Astrocyte of the spinal cord (primary cell): ENCODE results near the gene RDX.
A peak's percentile ranks its signal among the peaks of the same experiment; 100 is the strongest.

Experiments
- DNase-seq: peaks from one replicate; pipeline ENCODE4 v3.0.0; 2011; ENCODE audit warnings: low read depth, low spot score
- H3K4me3 ChIP-seq: 2 replicates; pipeline ENCODE4 v1.5.1; 2011; ENCODE audit warnings: low read depth, mild to moderate bottlenecking, low read length, moderate library complexity
- CTCF ChIP-seq: IDR thresholded peaks from 2 replicates; pipeline ENCODE4 v1.5.1; 2012; ENCODE audit warnings: low read depth, mild to moderate bottlenecking, low read length, inconsistent platforms
- in situ Hi-C: cut with HindIII; loops from 2 replicates; pipeline ENCODE4 v1.10.0; 2017; ENCODE audit warnings: low sequenced_read_pairs

RDX gene

DNA sequence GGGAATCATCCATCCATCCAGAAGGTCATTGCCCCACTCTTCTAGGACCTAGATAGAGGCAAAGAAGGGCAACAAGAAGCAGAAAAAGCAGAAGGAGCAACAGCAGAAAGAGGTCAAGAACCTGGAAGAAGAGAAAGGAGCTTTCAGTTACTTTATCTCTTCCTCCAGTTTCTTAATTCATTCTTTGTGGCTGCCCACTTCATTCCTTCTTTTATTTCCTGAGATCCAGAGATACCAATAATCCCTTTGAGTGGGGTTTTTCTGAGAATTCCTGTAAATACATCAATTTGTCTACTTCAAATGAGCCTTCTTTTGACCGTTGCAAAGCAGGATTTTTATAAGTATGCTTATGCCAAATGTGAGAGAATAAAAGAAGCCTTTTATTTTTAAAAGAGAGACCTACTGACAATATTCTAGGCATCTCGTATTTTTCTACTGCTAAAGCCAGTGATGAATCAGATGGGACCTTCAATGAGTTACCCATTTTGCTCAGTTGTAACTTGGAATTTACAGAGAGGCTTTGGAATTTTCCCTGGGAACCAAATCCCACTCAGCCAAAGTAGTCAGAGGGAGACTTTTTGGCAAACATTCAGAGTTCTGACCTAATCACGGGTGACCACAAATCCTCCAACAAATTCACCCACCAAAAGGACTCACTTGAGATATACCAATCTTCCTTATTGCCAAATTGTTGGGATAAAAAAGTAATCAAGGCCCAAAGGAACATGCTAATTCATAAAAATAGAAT lies 148.3 kb downstream of the RDX start:
- DNase-seq = peak; percentile 78

DNA sequence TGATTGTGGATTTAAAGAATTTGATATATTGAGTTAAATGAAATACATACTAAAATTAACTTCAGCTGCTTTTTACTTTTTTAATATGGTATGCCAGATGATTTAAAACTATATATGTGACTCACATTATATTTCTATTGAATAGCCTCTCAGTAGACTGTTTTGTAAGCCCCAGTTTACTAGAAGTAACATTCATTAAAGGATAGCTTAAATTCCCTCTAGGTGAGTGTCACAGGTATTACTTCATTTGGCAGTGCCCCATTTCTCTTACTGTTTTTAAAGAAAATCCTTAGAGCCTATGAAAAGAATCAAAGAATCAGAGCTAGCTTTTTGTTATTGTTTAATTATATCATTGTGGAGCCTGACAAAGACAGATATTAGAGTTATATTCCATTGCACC lies 154.6 kb downstream of the RDX start:
- DNase-seq = no peak
- no peak for TF ChIP-seq CTCF
- in situ Hi-C loops = no loop called here
- no peak overlapping the region for H3K4me3 ChIP-seq

More for the DNA sequence above, 148.3 kb downstream of the RDX start:
- no peak overlapping the region for H3K4me3 ChIP-seq
- no peak for TF ChIP-seq CTCF
- in situ Hi-C loops = no loop called here

- in situ Hi-C loops = no loop called here
- peak; percentile 55 for DNase-seq
- no peak for TF ChIP-seq CTCF
- no peak overlapping the region for H3K4me3 ChIP-seq
Observed at GRCh38 chr11:110134110-110134509, 162.3 kb downstream of the RDX start.

DNA sequence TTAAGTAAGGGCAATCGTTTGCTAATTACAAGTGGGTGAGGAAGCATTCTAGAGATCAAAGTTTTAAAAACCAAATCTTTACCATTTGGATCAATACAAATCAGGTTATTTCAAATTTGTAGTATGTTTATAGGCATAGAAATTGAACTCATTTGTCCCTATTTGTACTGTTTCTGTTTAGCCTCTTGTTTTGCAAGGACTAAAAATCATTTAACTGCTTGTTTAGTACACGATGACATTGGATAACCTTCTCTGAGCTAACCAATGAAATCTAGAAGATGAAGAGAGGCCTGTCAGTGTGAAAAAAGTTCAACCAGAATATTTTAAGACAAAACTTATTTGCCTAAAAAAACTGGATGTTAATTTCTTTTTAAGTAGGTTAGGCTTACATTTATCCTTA lies 163.3 kb downstream of the RDX start:
- in situ Hi-C loops = no loop called here
- TF ChIP-seq CTCF = no peak
- no peak for DNase-seq
- no peak overlapping the region for H3K4me3 ChIP-seq

DNA sequence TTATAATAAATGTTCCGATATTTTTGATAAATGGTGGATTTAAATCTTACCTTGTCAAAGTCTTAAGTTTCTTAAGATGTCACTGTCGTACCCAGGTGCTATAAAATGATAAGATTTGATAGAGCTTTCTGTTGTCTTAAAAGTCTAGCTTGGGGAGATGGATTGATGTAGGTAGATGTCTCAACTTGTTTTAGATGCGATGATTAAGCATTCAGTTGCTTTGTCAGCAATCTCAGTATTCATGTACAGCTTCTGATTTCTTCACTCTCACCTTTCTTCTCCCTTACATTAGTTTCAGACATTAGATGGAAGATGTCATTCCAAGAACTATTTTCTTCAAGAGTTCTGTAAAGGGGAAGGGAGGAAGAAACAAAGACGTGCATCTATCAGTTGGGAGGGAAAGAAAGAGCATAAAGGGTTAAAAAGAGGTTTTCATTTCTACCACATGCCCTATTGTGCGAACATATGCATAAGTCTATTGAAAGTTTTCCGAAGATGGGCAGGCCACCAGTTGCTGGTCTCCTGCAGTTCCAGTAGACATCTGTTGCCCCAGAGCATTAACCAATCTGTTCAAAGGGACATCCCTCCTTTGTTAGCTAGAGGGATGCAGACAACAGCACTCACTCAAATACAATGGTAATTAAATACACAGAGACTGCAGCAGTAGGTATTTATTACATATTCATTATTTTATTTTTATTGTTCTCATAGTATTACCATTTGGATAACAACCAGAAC lies 164.9 kb downstream of the RDX start:
- no peak for TF ChIP-seq CTCF
- no peak overlapping the region for H3K4me3 ChIP-seq
- in situ Hi-C loops = no loop called here
- DNase-seq = no peak

GRCh38 chr11:110130642-110131238 lies 165.7 kb downstream of the RDX start:
- peak; percentile 69 for DNase-seq
- TF ChIP-seq CTCF = no peak
- no peak overlapping the region for H3K4me3 ChIP-seq
- in situ Hi-C loops = no loop called here
